Measurements from ENCODE around the gene PTPRM.
A peak's percentile ranks its signal among the peaks of the same experiment; 100 is the strongest.

Gene PTPRM

GRCh38 chr18:7902399-7902839 lies 335.3 kb downstream of the PTPRM start:
- DNase-seq = no peak

DNA sequence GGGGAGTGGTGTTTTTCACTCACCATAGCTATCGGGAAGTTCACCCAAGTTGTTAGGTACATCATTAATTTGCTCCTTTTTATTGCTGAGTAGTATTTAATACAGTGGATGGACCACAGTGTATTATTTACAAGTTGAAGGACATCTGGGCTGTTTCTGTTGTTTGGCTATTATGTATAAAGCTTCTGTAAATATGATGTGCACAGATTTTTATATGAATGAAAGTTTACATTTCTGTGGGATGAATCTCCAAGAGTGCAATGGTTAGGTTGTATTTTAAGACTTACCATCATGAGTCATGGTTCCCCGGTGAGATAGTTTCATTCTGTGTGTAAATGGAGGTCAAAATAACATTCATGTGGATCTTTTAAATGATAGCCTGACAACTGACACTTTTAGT lies 337.4 kb downstream of the PTPRM start:
- no peak for DNase-seq

- peak; percentile 94 for DNase-seq
Observed at GRCh38 chr18:7908681-7909299, 341.7 kb downstream of the PTPRM start.

DNA sequence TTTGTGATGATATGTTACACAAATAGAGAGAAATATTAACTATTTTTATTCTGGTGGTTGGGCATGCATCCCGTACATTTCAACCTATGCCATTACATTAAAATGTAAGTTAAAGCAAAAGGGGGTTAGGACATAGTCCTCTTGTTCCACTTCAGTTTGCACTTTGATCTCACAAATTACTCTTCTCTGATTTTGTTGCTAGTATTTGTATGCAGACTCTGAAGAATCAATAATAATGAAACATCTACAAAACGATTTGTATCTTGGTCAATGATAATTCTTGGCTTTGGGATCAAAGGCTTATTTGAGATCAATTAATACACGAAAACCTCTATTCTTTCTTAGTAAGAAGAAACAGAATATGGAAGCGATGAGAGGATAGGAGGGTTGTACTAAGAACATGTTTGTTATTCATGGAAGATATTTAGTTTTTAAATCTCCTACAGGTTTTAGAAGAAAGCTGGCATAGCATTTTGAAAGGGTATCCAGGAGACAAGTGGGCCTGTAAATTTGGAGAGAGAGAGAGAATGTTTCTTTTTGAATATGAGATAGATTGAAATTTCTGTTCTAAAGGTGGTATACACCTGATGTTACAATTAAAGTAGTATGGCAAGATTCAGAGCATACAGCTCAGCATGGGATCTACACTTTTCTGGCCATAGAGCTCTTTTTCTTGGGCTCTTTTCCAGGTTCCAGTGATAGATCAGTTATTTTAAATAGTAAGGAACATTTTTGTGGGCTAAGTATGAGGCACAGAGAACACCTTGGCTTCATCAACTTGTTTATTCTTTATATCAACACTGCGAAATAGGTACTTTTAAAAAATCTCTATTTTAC lies 347.9 kb downstream of the PTPRM start:
- no peak for DNase-seq

DNA sequence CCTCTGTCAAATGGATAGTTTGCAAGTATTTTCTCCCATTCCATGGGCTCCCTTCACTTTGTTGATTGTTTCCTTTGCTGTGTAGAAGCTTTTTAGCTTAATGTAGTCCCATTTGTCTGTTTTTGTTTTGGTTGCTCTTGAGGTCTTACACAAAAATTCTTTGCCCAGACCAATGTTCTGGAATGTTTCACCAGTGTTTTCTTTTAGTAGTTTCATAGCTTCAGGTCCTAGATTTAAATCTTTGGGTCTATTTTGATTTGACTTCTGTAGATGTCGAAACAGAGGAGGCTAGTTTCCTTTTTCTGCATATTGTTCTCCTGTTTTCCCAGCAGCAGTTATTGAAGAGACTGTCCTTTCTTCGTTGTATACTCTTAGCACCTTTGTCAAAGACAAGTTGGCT lies 351.6 kb downstream of the PTPRM start:
- DNase-seq = no peak

- DNase-seq = no peak
Observed at GRCh38 chr18:7919565-7919964, 352.4 kb downstream of the PTPRM start.

- DNase-seq = no peak
Observed at GRCh38 chr18:7921938-7922587, 354.9 kb downstream of the PTPRM start.

- DNase-seq = no peak
Observed at GRCh38 chr18:7923105-7923504, 356.0 kb downstream of the PTPRM start.

DNA sequence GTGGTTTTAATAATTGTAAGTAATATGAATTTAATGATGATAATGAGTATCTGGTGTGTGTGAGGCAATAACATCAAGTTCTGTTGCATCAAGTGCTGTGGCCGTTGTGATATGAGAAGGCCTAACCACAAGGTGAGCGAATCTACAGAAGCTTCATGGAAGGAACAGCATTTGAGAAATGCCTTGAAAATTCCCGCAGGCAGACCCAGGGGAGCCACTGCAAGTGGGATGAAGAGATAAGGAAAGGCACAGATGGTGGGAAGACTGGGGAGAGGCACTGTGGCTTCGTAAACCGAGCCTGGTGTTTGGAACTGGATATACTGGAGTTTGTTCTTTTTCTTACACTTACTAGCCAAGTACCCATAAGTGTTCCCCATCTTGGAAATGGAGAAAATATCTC lies 357.5 kb downstream of the PTPRM start:
- DNase-seq = no peak

GRCh38 chr18:7926526-7926925 lies 359.4 kb downstream of the PTPRM start:
- DNase-seq = peak; percentile 89

GRCh38 chr18:7927119-7927518 lies 360.0 kb downstream of the PTPRM start:
- no peak for DNase-seq

GRCh38 chr18:7931763-7932162 lies 364.6 kb downstream of the PTPRM start:
- no peak for DNase-seq

- no peak for DNase-seq
Observed at GRCh38 chr18:7937268-7937667, 370.2 kb downstream of the PTPRM start.

- no peak for DNase-seq
Observed at GRCh38 chr18:7939521-7939920, 372.4 kb downstream of the PTPRM start.

GRCh38 chr18:7940379-7940778 lies 373.3 kb downstream of the PTPRM start:
- no peak for DNase-seq

DNA sequence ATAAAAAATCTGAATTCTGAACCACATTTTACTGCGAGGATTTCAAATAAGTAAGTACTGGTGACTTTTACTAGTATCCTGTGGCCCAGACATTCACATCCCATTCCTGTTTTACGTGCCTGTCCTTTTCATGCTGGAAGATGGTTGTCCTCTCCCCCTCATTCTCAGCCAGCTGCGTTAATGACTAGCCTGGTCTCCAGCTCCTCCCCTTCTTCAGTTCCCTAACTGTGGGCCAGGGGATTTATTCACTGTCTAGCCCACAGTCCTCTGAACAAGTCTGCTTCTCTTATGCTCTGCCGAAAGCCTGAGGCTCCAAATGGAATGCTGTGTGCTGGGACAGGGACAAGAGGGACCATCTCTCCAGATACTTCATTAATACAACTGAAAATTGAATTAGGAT lies 373.9 kb downstream of the PTPRM start:
- DNase-seq = peak; percentile 74

GRCh38 chr18:7941533-7941932 lies 374.4 kb downstream of the PTPRM start:
- DNase-seq = peak; percentile 100

- no peak for DNase-seq
Observed at GRCh38 chr18:7945882-7946281, 378.8 kb downstream of the PTPRM start.

DNA sequence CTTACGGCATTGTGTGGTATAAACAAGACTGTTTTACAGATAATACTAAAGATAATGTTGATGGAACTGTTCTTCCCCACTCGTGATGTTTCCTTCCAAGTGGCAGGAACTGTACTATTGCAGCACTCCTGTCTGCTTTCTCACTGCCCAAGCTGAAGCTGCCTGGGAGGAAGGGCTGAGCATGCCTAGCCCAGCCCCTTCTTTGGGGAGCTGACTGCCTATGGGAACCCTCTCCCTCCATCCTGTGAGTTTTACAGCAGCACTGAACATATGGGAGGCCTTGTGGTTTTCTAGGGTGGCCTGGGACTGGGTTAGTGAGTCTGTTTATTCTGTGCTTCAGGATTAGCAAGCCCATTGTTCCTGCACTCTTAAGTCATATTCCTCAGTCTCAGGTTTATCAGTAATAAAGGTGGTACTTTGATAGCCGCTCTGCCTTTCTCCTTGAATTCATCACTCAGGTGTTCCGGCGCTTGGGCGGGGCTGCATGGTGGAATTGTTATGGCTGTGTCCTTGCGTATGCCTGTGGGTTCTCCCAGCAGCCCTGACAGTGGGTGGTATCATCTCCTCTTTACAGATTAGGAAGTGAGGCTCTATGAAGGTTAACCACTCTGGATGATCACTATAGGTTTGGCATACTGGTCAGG lies 379.7 kb downstream of the PTPRM start:
- peak; percentile 87 for DNase-seq

DNA sequence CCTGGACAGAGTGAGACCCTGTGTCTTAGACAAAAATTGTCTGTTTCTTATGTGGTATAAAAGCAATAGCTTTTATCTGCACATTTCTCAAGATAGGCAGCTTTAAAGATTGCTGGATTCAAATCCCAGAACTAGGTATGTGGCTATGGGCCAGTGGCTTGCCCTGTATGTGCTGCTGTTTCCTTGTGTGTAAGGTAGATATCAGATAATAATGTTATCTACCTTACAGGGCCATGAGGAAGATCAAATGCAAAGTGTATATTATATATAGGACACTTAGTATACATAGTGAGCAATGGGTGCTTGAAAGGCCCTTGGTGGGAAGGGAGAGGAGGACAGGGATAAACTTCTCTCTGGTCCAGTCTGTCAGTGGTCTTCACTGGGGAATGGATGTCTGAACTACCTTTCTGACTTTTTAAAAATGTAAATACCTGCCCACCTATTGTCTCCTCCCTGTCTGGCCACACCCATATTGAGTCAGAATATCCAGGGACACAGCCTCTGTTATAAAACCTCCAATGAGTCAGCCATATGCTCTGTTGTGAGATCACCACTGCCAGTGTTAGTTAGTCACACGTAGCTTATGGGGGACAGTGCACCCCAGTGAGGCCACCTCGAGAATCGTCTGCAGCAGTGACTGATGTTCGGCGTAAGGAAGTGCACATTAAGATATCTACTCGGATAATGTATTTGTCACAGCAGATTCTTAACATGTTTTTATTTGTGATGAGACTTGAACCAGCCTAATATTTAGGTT lies 383.4 kb downstream of the PTPRM start:
- no peak for DNase-seq

GRCh38 chr18:7953095-7953958 lies 386.2 kb downstream of the PTPRM start:
- no peak for DNase-seq

DNA sequence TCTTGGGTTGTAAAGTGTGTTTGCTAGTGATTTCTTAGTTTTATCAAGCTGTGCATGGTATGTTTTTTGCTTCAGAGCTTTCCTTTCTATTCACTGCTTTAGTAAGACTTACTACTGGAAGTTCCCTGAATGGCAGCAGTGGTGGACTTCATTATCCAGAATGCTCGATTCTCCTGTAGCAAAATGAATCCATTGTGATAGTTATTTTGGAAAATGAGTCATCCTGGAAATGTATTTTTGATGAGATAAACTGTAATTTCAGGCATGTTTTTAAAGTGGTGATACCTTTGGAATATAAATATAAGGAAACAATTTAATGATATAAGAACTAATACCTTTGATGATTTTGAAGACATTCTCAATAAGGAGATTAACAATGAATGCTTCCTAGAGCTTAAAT lies 387.1 kb downstream of the PTPRM start:
- DNase-seq = no peak
